ENCODE measurements around the gene PBX4.

The PBX4 gene

DNA sequence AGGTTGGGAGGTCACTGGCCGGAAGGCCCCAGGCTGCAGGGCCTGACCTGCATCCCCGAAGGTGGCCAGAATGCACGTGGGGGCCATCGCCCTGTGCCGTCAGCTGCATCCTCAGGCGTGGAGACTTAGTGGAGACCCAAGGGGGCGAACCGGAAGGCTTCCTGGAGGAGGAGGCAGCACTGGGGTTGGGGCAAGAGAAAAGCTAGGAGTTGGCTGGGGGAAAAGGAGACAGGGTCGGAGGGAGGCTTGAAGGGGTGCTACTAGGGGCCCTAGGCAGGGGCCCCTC, 91.2 kb downstream of the PBX4 start:
- Histone ChIP-seq H3K27me3 (ENCODE audit: insufficient read depth, poor library complexity, severe bottlenecking) (no peaks in the 10 kb centered on the region), H3K27ac (replicated peaks) (no peak overlapping the region), H3K4me3 (replicated peaks; ENCODE audit: insufficient read depth, low read length) (no peak overlapping the region)
- DNase-seq (ENCODE audit: low read depth in 1 of 2, low spot score in 1 of 2), result no peak
- TF ChIP-seq, protein P1, sequence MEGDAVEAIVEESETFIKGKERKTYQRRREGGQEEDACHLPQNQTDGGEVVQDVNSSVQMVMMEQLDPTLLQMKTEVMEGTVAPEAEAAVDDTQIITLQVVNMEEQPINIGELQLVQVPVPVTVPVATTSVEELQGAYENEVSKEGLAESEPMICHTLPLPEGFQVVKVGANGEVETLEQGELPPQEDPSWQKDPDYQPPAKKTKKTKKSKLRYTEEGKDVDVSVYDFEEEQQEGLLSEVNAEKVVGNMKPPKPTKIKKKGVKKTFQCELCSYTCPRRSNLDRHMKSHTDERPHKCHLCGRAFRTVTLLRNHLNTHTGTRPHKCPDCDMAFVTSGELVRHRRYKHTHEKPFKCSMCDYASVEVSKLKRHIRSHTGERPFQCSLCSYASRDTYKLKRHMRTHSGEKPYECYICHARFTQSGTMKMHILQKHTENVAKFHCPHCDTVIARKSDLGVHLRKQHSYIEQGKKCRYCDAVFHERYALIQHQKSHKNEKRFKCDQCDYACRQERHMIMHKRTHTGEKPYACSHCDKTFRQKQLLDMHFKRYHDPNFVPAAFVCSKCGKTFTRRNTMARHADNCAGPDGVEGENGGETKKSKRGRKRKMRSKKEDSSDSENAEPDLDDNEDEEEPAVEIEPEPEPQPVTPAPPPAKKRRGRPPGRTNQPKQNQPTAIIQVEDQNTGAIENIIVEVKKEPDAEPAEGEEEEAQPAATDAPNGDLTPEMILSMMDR (IDR thresholded peaks at IDR 0.05; ENCODE audit: insufficient read depth, low read length), result no peak

DNA sequence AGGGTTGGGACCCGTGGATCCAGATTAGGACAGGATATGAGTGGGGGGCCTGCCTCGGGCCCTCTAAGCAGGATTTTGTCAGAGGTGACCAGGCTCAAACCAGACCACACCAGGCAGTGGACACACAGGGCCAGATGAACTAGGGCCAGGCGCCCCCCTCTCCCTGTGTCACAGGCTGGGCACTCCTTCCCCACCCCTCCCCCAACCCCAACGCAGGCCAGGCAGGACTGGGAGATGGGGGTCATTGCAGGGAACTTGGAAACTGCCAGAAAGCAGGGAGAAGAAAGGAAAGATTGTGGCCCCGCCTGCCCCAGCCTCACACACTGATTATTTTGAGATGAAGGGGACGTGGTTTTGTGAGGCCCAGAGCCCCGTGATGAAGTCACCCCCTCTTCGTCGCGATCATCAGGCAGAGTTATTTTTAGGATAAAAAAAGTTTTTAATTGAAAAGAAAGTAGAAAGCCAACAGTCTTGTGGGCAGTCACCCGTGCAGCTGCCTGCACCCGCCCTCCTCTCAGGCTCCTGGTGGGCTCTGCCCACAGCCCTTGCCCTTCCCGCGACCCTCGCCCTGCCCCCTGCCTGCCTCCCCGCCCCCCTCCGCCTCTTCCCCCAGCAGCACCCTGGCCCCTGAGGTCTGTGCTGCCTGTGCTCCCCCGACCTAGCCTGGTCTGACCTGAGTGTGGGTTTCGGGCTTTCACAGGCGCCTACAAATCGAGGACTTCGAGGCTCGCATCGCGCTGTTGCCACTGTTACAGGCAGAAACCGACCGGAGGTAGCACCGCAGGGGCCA, 91.7 kb downstream of the PBX4 start:
- TF ChIP-seq POLR2AphosphoS5 (IDR thresholded peaks at IDR 0.05; ENCODE audit: low read depth) (no peak), SPI1 (IDR thresholded peaks at IDR 0.05; ENCODE audit: borderline replicate concordance, low read depth) (no peak)
- DNase-seq (ENCODE audit: low read depth in 1 of 2, low spot score in 1 of 2), result no peak
- H3K4me3 ChIP-seq (replicated peaks; ENCODE audit: insufficient read depth, low read length), result no peak overlapping the region
- H3K27me3 ChIP-seq (ENCODE audit: insufficient read depth, poor library complexity, severe bottlenecking), result no peaks in the 10 kb centered on the region
- no peak overlapping the region for H3K27ac ChIP-seq (replicated peaks)

DNA sequence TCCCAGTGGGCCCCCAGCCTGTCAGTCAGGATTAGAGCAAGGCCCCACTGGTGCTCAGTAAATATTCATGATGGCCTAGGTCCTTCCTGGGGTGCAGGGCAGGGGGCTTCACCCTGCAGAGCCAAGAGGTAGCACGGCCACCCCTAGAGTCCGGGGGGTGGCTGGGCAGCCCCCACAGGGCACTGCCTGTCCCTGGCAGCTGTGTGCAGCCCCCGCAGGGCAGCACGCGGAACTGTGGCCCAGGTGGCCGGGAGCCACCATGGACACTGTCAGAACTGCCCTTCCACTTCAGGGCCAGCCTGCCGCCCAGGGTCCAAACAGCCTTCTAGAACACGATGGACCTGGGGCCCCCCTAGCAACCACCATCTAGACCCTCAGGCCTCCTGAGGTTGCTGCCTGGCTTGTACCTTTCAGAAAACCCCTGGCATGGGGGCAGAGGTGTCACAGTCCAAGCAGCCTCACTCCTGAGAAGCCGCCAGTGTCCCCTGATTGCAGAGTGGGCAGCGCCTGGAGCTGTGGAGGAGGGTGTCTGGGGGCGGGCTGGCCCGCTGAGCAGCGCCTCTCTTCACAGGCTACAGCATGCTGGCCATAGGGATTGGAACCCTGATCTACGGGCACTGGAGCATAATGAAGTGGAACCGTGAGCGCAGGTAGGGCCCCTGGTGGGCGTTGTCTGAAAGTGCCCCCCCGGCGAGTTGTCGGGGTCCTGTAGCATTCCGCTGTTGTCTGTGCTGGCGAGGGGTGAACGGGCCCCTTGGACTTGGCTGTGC, 92.7 kb downstream of the PBX4 start:
- TF ChIP-seq, protein P1 (IDR thresholded peaks at IDR 0.05; ENCODE audit: insufficient read depth, low read length), result no peak
- 0 out of 2 replicates have a peak, but pooled peaks have one; percentile 6 for TF ChIP-seq POLR2AphosphoS5 (IDR thresholded peaks at IDR 0.05; ENCODE audit: low read depth)
- no peak for DNase-seq (ENCODE audit: low read depth in 1 of 2, low spot score in 1 of 2)
- no peak overlapping the region for H3K4me3 ChIP-seq (replicated peaks; ENCODE audit: insufficient read depth, low read length)
- H3K27ac ChIP-seq (replicated peaks), result no peak overlapping the region
- no peaks in the 10 kb centered on the region for H3K27me3 ChIP-seq (ENCODE audit: insufficient read depth, poor library complexity, severe bottlenecking)

DNA sequence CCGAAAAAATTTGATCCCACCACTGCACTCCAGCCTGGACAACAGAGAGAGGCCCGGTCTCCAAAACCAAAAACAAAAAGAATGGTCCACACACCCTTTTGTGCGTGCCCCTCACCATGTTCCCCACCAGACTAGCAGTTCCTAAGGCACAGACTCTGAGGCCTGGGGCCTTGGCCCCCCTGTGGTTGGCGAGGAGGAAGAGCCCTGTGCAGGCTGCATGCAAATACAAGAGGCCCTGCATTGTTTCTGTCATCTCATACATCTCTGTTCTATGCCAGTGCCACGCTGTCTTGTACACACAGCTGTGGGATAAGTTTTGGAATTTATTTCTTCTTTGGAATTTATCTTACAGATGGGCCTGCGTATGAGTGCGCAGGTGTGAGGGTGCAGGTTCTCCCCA, 94.4 kb downstream of the PBX4 start:
- Histone ChIP-seq H3K4me3 (replicated peaks; ENCODE audit: insufficient read depth, low read length) (no peak overlapping the region), H3K27ac (replicated peaks) (no peak overlapping the region; the same call in 1 of the 2 replicates), H3K27me3 (ENCODE audit: insufficient read depth, poor library complexity, severe bottlenecking) (no peaks in the 10 kb centered on the region)
- DNase-seq (ENCODE audit: low read depth in 1 of 2, low spot score in 1 of 2), result peak in 1 of 2 experiments; percentile 36
- TF ChIP-seq, protein P1 (IDR thresholded peaks at IDR 0.05; ENCODE audit: insufficient read depth, low read length), result no peak

DNA sequence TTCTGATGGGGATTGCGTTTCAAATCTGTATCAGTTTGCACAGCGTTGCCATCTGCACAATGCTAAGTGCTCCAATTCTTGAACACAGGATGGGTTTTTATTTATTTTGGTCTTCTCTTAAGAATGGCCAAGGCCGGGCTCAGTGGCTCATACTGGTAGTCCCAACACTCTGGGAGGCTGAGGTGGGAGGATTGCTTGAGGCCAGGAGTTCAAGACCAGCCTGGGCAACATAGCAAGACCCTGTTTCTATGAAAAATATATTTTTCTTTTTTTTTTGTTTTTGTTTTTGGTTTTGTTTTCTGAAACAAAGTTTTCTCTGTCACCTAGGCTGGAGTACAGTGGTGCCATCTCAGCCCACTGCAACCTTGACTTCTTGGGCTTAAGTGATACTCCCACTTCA, 95.3 kb downstream of the PBX4 start:
- Histone ChIP-seq H3K27me3 (ENCODE audit: insufficient read depth, poor library complexity, severe bottlenecking) (no peaks in the 10 kb centered on the region), H3K27ac (replicated peaks) (no peak overlapping the region; the same call in 1 of the 2 replicates), H3K4me3 (replicated peaks; ENCODE audit: insufficient read depth, low read length) (no peak overlapping the region)
- TF ChIP-seq, protein P2, sequence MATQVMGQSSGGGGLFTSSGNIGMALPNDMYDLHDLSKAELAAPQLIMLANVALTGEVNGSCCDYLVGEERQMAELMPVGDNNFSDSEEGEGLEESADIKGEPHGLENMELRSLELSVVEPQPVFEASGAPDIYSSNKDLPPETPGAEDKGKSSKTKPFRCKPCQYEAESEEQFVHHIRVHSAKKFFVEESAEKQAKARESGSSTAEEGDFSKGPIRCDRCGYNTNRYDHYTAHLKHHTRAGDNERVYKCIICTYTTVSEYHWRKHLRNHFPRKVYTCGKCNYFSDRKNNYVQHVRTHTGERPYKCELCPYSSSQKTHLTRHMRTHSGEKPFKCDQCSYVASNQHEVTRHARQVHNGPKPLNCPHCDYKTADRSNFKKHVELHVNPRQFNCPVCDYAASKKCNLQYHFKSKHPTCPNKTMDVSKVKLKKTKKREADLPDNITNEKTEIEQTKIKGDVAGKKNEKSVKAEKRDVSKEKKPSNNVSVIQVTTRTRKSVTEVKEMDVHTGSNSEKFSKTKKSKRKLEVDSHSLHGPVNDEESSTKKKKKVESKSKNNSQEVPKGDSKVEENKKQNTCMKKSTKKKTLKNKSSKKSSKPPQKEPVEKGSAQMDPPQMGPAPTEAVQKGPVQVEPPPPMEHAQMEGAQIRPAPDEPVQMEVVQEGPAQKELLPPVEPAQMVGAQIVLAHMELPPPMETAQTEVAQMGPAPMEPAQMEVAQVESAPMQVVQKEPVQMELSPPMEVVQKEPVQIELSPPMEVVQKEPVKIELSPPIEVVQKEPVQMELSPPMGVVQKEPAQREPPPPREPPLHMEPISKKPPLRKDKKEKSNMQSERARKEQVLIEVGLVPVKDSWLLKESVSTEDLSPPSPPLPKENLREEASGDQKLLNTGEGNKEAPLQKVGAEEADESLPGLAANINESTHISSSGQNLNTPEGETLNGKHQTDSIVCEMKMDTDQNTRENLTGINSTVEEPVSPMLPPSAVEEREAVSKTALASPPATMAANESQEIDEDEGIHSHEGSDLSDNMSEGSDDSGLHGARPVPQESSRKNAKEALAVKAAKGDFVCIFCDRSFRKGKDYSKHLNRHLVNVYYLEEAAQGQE (IDR thresholded peaks at IDR 0.05; ENCODE audit: insufficient replicate concordance, low read depth), result no peak
- TF ChIP-seq GABPA (IDR thresholded peaks at IDR 0.05; ENCODE audit: low read depth) (no peak), SPI1 (IDR thresholded peaks at IDR 0.05; ENCODE audit: borderline replicate concordance, low read depth) (no peak), POLR2AphosphoS5 (IDR thresholded peaks at IDR 0.05; ENCODE audit: low read depth) (no peak)
- DNase-seq (ENCODE audit: low read depth in 1 of 2, low spot score in 1 of 2), result no peak
